Ovary (tissue), 9 donors: ENCODE results near the gene KSR1. TPM values are rescaled to one million over a fixed set of nuclear protein-coding genes. Genes with fewer than 3 reads are reported as not detected.
"Not testable (repeated sequence)": the region's sequence is repeated elsewhere in the genome, so short reads cannot be mapped to it uniquely, and the experiment has no call there.

Experiments
- DNase-seq, 5 donors: peaks; one replicate each; pipeline ENCODE4 v3.0.0-alpha.2; 2019 to 2020
- H3K27ac ChIP-seq, 2 donors: fragments of 200-600 bp; one replicate each; pipeline versions ENCODE4 v1.5.1 to v1.8.0; 2019 to 2022
- H3K27me3 ChIP-seq: fragments of 200-600 bp; one replicate; pipeline ENCODE4 v1.8.0; 2022
- H3K36me3 ChIP-seq: fragments of 200-600 bp; sonication (generic); one replicate; pipeline ENCODE4 v1.5.1; 2019
- H3K4me1 ChIP-seq: one replicate; pipeline ENCODE4 v1.8.1; 2013; ENCODE audit warnings: mild to moderate bottlenecking, moderate library complexity; ENCODE audit not compliant: insufficient read depth
- H3K4me3 ChIP-seq: fragments of 200-600 bp; sonication (generic); one replicate; pipeline ENCODE4 v1.5.1; 2017
- H3K9me3 ChIP-seq, 2 donors: fragments of 200-600 bp in 1 of 2; sonication (generic) in 1 of 2; one replicate each; pipeline versions ENCODE4 v1.5.1 to v1.8.1; 2013 to 2019; ENCODE audit warnings: mild to moderate bottlenecking in 1 of 2, moderate library complexity in 1 of 2
- EP300 ChIP-seq: sonication (generic); formaldehyde crosslinking; IDR thresholded peaks from one replicate; pipeline ENCODE4 v1.6.1; 2017; ENCODE audit warnings: antibody characterized with exemption
- POLR2A ChIP-seq: fragments of 450-650 bp; IDR thresholded peaks from one replicate; pipeline ENCODE4 v1.6.1; 2017; ENCODE audit warnings: antibody characterized with exemption, mild to moderate bottlenecking, moderate library complexity
- WGBS, 3 donors: extraction: QIAGEN DNeasy Blood & Tissue Kit in 1 of 3; methylation state at CpG; one replicate each; pipeline versions ENCODE4 v1.1.5 to v1.1.7; 2013 to 2017; 5-methylcytosine and 5-hydroxymethylcytosine counted together
- intact Hi-C, 4 donors: fragments of 100-400 bp; cut with DNase I; formaldehyde crosslinking; loops; one replicate each; pipeline versions ENCODE4 v1.11.0 to v1.15.1; 2022 to 2023
- polyA plus RNA-seq, 2 donors: library from polyadenylated mRNA; stranded (reverse); fragments of 200-250 nt in 1 of 2; fragments of 350-450 nt in 1 of 2; fragmentation: Illumina TruSeq in 1 of 2; extraction: RNeasy Lipid Tissue Mini Kit (QIAGEN cat#74804) in 1 of 2; gene quantifications; one replicate each; pipeline ENCODE4 v1.2.3, GENCODE V29; 2013 to 2014
- total RNA-seq, 7 donors: library from RNA; depleted of rRNA in 2 of 7; stranded (reverse); fragments of >200 nt in 2 of 7; fragmentation: NEBNext Ultra II Directional in 3 of 7; extraction: Animal tissue kit (Norgen Biotek cat#: 25700) in 3 of 7; gene quantifications; one replicate each; pipeline versions ENCODE4 v1.1.0 to v1.2.4, GENCODE V29; 2016 to 2023
- TF ChIP-seq, protein P1 (sequence below), 3 donors: fragments of 450-650 bp in 2 of 3; fragments of 200-600 bp in 1 of 3; IDR thresholded peaks; one replicate each; pipeline versions ENCODE4 v1.5.1 to v1.8.0; 2016 to 2022; ENCODE audit warnings: antibody characterized with exemption in 3 of 3, mild to moderate bottlenecking in 1 of 3
- donor health status: DM: no; HTN: no; CAD: no; lungs with moderate emphysema.
- donor health status: DM: no; HTN: no; CAD: no.
- donor health status: Bipolar disorder and iron deficiency.
- donor health status: DM: yes; HTN: yes; CAD: no.
- donor health status: DM: no; HTN: no; CAD: no.
- donor health status: DM: yes; HTN: yes; CAD: no.

Gene KSR1
- total and polyA plus RNA-seq, 9 donors = 27.7 to 84.8 (median 39.5) TPM

DNA sequence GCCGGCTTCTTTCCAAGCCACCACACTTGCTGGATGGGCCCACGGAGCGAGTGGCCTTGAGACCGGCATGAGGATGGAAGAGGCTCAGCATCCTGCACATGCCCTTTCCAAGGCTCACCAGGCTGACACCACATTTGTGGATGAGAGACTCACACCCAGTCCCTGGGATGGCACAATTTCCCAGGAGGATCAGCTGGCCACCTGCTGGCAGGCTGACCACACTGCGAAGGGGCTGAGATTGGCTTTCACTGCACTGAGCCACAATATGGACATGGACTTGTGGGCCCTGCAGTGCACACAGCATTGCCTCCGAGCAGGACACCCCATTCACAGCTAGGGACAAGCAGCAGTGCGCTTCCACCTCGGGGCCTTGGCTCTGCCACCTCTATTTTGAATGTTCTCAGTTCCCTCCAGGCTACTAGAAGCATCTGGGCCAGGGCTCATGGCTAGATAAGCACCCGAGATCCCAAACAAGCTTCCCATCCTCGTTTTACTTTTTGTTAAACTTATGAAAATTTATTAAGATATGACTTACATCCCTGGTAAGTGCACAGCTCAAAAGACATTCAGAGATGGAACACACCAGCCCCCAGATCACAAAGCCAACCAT is 25.3 kb upstream of the KSR1 start:
- no peak for DNase-seq
- TF ChIP-seq EP300 = no peak
- TF ChIP-seq, protein P1, sequence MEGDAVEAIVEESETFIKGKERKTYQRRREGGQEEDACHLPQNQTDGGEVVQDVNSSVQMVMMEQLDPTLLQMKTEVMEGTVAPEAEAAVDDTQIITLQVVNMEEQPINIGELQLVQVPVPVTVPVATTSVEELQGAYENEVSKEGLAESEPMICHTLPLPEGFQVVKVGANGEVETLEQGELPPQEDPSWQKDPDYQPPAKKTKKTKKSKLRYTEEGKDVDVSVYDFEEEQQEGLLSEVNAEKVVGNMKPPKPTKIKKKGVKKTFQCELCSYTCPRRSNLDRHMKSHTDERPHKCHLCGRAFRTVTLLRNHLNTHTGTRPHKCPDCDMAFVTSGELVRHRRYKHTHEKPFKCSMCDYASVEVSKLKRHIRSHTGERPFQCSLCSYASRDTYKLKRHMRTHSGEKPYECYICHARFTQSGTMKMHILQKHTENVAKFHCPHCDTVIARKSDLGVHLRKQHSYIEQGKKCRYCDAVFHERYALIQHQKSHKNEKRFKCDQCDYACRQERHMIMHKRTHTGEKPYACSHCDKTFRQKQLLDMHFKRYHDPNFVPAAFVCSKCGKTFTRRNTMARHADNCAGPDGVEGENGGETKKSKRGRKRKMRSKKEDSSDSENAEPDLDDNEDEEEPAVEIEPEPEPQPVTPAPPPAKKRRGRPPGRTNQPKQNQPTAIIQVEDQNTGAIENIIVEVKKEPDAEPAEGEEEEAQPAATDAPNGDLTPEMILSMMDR (IDR thresholded peaks at IDR 0.05) = peak in 1 of 3 donors; percentile 17
- Histone ChIP-seq H3K27me3 (no peaks in the 10 kb centered on the region), H3K4me3 (no peak overlapping the region), H3K4me1 (no peaks in the 10 kb centered on the region), H3K27ac (no peak overlapping the region), H3K9me3 (no peaks in the 10 kb centered on the region), H3K36me3 (no peaks in the 10 kb centered on the region)
- intact Hi-C loops = loop anchor here in 1 of 4 donors (5.0 to 10.0 kb wide), 2 partner anchors 64 kb away; no protein-coding TSS in a partner anchor
- WGBS, 3 donors = 58 to 71% (median 66%) methylated on average over 10 of the region's 10 CpGs

DNA sequence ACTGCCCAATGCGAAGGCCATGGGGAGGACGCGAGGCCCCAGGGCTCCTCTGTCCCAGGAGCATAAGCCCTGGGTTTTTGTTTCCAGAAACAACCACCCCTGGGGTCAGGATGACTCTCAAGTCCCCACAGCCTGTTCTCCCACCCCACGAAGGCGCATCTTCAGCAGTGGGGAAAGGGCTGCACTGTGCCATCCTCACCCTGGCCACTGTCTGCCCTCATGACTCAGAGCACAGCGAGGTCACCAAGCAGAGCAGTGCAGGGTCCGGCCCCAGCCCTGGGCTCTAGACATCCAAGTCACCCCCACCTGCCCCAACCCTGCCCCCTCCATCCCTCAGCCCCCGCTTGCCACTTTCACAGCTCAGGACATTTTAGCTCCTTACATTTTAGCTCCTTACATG is 22.7 kb upstream of the KSR1 start:
- intact Hi-C loops = loop anchor here in 1 of 4 donors (5.0 to 10.0 kb wide), 2 partner anchors 61 to 66 kb away; no protein-coding TSS in a partner anchor
- no peak for DNase-seq
- Histone ChIP-seq H3K36me3 (no peaks in the 10 kb centered on the region), H3K4me3 (no peak overlapping the region), H3K4me1 (no peaks in the 10 kb centered on the region), H3K27me3 (no peaks in the 10 kb centered on the region), H3K9me3 (no peaks in the 10 kb centered on the region), H3K27ac (no peak overlapping the region)
- WGBS, 3 donors = 74 to 83% (median 83%) methylated on average over 8 of the region's 8 CpGs
- TF ChIP-seq, protein P1 (IDR thresholded peaks at IDR 0.05) = no peak
- no peak for TF ChIP-seq POLR2A
- no peak for TF ChIP-seq EP300

DNA sequence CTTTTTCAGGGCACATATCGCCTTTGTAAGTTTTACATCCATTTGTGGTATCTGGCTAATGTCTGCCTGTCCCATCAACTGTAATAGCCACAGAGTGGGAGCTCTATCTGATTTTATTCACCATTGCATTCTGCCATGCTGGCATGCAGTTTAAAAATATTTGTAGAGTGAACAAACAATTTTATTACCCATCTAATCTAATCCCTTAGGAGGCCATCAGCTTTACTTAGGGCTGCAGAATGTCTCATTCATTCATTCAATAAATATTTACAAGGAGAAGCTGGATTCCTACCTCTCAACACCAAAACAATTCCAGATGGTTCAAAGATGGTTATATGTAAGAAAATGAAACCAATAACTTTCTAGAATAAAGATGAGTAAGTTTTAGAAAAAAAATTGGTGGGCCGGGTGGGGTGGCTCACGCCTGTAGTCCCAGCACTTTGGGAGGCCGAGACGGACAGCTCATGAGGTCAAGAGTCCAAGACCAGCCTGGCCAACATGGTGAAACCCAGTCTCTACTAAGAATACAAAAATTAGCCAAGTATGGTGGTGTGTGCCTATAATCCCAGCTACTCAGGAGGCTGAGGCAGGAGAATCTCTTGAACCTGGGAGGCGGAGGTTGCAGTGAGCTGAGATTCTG is 20.7 kb upstream of the KSR1 start:
- H3K4me1 ChIP-seq, H3K27me3 ChIP-seq, H3K9me3 ChIP-seq, DNase-seq, H3K4me3 ChIP-seq, H3K36me3 ChIP-seq, H3K27ac ChIP-seq: not testable (repeated sequence)
- WGBS, 3 donors = 90 to 91% (median 91%) methylated on average over 6 of the region's 6 CpGs
- intact Hi-C loops = loop anchor here in 1 of 4 donors (5.0 to 10.0 kb wide), 2 partner anchors 59 to 177 kb away; no protein-coding TSS in a partner anchor

DNA sequence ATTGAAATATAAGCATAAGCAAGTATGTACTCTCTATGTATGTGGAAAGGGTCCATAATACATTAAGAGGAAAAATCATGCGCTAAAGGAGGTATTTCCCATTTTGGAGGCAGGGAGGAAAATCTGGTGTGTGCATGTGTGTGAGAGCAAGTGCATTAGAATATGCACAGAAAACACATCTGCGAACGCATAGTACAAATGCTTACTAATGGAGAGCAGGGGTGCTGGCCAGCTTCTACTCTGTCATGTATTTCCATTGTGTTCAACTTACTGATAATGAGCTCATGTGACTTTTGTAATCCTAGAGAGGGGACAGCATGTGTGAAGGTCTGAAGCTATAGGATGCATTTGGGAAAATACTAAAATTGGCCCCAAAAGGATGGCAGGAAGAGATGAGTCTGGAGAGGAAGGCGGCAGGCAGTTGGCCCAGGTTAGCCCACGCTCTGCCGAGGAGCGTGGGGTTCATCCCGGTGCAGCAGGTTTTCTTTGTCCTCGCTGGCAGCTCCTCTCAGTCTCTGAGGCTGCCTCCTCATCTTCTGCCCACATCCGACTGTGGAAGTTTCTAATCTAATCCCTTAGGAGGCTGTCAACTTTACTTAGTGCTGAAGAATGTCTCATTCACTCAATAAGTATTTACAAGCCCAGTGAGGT is 17.8 kb upstream of the KSR1 start:
- no peaks in the 10 kb centered on the region for H3K36me3 ChIP-seq
- no peak overlapping the region for H3K4me3 ChIP-seq
- 87 to 91% (median 88%) methylated on average over 10 of the region's 10 CpGs for WGBS, 3 donors
- no peaks in the 10 kb centered on the region for H3K4me1 ChIP-seq
- intact Hi-C loops = loop anchor here in 1 of 4 donors (5.0 to 10.0 kb wide), 2 partner anchors 56 to 174 kb away; no protein-coding TSS in a partner anchor
- no peaks in the 10 kb centered on the region for H3K9me3 ChIP-seq
- H3K27me3 ChIP-seq = no peaks in the 10 kb centered on the region
- no peak for TF ChIP-seq EP300
- TF ChIP-seq, protein P1 (IDR thresholded peaks at IDR 0.05) = no peak
- no peak for TF ChIP-seq POLR2A
- H3K27ac ChIP-seq = no peak overlapping the region
- DNase-seq = no peak
